ENCODE data around the gene TLX1. TPM values are rescaled to one million over a fixed set of nuclear protein-coding genes. Genes with fewer than 3 reads are reported as not detected.

Gene TLX1
- total RNA-seq, 2 experiments from 2014 or later: not detected

DNA sequence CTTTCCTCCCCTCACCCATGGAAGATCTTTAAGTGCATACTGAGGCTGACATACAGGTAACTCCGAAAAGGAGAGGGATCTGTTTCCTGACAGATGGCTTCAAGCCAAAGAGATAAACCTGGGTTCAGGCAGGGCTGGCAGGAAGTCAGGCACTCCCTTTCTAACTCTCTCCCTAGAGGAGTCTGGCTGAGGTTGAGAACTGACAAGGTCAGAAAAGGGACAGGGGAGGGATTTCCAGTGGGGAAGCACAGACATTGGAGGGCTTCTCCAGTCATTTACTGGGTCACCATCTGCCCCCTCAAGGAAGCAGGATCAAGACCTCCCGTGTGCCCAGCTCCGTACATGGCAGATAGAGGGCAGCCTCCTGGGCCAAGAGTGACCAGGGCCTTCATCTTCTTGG lies 31.6 kb downstream of the TLX1 start:
- CTCF ChIA-PET: no interaction called here
- Mint-ChIP-seq H3K4me3 (no peak overlapping the region), H3K27ac (no peak overlapping the region), H3K9me3 (ENCODE audit: insufficient read depth) (no peaks in the 10 kb centered on the region), H3K4me1 (ENCODE audit: low read depth) (peaks cover 4% of the 10 kb centered on the region), H3K27me3 (ENCODE audit: low read depth) (peaks cover 52% of the 10 kb centered on the region), H3K36me3 (ENCODE audit: low read depth) (no peaks in the 10 kb centered on the region)
- ATAC-seq: no peak
- no peak for DNase-seq
- POLR2A ChIA-PET: no interaction called here

DNA sequence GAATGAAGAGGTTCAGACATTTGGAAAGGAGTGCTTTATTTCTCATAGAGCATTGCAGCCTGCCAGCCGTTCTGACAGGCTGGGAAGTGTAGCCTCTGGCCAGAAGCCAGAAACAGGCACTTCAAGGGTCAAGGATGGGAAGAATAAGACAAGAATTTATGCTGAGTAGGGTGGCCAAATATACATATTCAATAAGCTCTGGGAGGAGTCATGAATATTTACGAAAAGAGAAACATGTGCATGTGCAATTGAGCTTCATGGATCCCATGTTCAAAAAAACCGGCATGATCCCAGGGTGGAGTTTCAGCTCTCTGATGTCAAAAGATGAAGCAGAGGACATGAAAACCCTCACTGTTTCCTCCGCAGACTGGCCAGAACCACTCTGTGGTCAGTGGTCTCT lies 32.9 kb downstream of the TLX1 start:
- ATAC-seq (no peak), DNase-seq (no peak)
- H3K27me3 Mint-ChIP-seq (ENCODE audit: low read depth): peaks cover 54% of the 10 kb centered on the region
- H3K27ac Mint-ChIP-seq: no peak overlapping the region
- POLR2A ChIA-PET: no interaction called here
- no peaks in the 10 kb centered on the region for H3K36me3 Mint-ChIP-seq (ENCODE audit: low read depth)
- no peak overlapping the region for H3K4me3 Mint-ChIP-seq
- H3K9me3 Mint-ChIP-seq (ENCODE audit: insufficient read depth): no peaks in the 10 kb centered on the region
- CTCF ChIA-PET: interaction anchor here (0.9 kb wide), 1 partner anchor 68 kb away, joined by 3 read pairs; no protein-coding TSS in a partner anchor
- H3K4me1 Mint-ChIP-seq (ENCODE audit: low read depth): peaks cover 4% of the 10 kb centered on the region

DNA sequence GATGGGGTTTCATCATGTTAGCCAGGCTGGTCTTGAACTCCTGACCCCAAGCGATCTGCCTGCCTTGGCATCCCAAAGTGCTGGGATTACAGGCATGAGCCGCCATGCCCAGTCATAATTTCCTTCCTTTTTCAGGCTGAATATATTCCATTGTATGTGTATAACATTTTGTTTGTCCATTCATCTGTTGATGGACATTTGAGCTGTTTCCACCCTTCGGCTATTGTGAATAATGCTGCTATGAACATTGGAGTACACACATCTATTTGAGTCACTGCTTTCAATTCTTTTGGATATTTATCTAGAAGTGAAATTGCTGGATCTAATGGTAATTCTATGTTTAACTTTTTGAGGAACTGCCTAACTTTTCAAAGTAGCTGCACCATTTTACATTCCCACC lies 34.6 kb downstream of the TLX1 start:
- DNase-seq (no peak), ATAC-seq (no peak)
- H3K36me3 Mint-ChIP-seq (ENCODE audit: low read depth): no peaks in the 10 kb centered on the region
- no peak overlapping the region for H3K27ac Mint-ChIP-seq
- ChIA-PET POLR2A (interaction anchor here (0.6 kb wide), 1 partner anchor 1631 kb away, joined by 3 read pairs; no protein-coding TSS in a partner anchor), CTCF (interaction anchor here (1.1 to 1.4 kb wide), 4 partner anchors 24 to 168 kb away, joined by 3 to 7 read pairs (median 4); no protein-coding TSS in a partner anchor)
- no peaks in the 10 kb centered on the region for H3K9me3 Mint-ChIP-seq (ENCODE audit: insufficient read depth)
- H3K4me1 Mint-ChIP-seq (ENCODE audit: low read depth): peaks cover 4% of the 10 kb centered on the region
- H3K27me3 Mint-ChIP-seq (ENCODE audit: low read depth): peaks cover 54% of the 10 kb centered on the region
- H3K4me3 Mint-ChIP-seq: no peak overlapping the region

DNA sequence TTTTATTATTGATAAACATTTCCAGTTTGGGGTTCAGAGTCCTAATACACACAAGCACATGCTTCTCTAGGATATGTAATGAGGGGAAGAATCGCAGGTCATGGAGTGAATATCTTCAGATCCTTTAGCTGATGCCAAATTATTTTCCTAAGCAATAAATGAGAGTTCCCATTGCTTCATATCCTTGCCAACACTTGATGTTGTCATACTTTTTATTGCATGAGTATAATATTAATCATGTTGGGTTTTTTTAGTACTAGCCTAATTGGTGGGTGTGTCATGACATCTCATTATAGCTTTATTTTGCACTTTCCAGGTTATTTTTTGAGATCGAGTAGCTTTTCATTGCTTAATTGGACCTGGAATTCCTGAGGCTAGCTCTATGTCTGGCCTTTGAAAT lies 35.3 kb downstream of the TLX1 start:
- no peak overlapping the region for H3K4me3 Mint-ChIP-seq
- ATAC-seq: no peak
- no peaks in the 10 kb centered on the region for H3K36me3 Mint-ChIP-seq (ENCODE audit: low read depth)
- POLR2A ChIA-PET: interaction anchor here (0.6 kb wide), 1 partner anchor 1632 kb away, joined by 3 read pairs; no protein-coding TSS in a partner anchor
- CTCF ChIA-PET: interaction anchor here (1.1 to 1.4 kb wide), 5 partner anchors 24 to 169 kb away, joined by 3 to 7 read pairs (median 4); no protein-coding TSS in a partner anchor
- H3K4me1 Mint-ChIP-seq (ENCODE audit: low read depth): peaks cover 4% of the 10 kb centered on the region
- no peaks in the 10 kb centered on the region for H3K9me3 Mint-ChIP-seq (ENCODE audit: insufficient read depth)
- H3K27me3 Mint-ChIP-seq (ENCODE audit: low read depth): peaks cover 48% of the 10 kb centered on the region
- no peak for DNase-seq
- no peak overlapping the region for H3K27ac Mint-ChIP-seq

DNA sequence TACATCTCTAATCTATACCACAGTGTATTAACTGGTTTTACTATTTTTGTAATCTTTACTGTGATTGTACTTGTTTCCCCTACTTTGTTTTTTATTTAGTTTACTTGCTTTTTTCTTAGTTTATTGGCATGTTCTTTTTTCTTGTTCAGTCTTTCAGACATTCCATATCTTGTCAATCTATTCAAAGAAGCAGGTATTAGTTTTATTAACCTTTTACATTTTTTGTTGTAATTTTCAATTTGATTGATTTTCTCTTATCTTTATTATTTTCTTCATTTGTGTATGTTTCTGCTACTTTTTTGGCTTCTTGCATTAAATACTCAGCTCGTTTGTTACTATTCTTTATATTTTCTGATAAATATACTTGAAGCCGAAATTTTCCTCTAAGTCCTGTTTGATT lies 41.6 kb downstream of the TLX1 start:
- H3K27ac Mint-ChIP-seq: no peak overlapping the region
- DNase-seq: no peak
- ChIA-PET CTCF (interaction anchor here (1.1 kb wide), 1 partner anchor 30 kb away, joined by 4 read pairs; no protein-coding TSS in a partner anchor), POLR2A (no interaction called here)
- H3K9me3 Mint-ChIP-seq (ENCODE audit: insufficient read depth): peaks cover 8% of the 10 kb centered on the region
- peaks cover 18% of the 10 kb centered on the region for H3K27me3 Mint-ChIP-seq (ENCODE audit: low read depth)
- no peaks in the 10 kb centered on the region for H3K36me3 Mint-ChIP-seq (ENCODE audit: low read depth)
- ATAC-seq: no peak
- H3K4me3 Mint-ChIP-seq: no peak overlapping the region
- H3K4me1 Mint-ChIP-seq (ENCODE audit: low read depth): no peaks in the 10 kb centered on the region

DNA sequence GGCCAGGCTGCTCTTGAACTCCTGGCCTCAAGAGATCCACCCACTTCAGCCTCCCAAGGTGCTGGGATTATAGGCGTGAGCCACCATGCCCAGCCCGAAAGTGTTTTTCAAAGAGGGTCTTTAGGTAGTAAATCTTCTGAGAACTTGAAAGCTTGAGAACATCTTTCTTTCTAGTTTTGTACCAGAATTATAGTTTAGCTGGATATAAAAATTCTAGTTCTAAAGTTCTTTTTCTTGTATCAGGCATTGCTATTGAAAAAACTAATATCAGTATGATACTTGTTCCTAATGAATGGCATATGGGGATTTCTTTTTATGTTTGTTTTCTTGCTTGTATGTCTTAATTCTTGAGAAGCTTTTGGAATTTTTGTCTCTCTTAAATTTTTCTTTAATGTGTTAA lies 43.2 kb downstream of the TLX1 start:
- H3K9me3 Mint-ChIP-seq (ENCODE audit: insufficient read depth): peaks cover 8% of the 10 kb centered on the region
- H3K36me3 Mint-ChIP-seq (ENCODE audit: low read depth): no peaks in the 10 kb centered on the region
- ChIA-PET CTCF (interaction anchor here (1.2 to 1.6 kb wide), 3 partner anchors 13 to 40 kb away, joined by 3 to 6 read pairs (median 4); no protein-coding TSS in a partner anchor), POLR2A (no interaction called here)
- no peaks in the 10 kb centered on the region for H3K4me1 Mint-ChIP-seq (ENCODE audit: low read depth)
- no peak overlapping the region for H3K4me3 Mint-ChIP-seq
- no peak overlapping the region for H3K27ac Mint-ChIP-seq
- DNase-seq (no peak), ATAC-seq (no peak)
- H3K27me3 Mint-ChIP-seq (ENCODE audit: low read depth): peaks cover 10% of the 10 kb centered on the region

DNA sequence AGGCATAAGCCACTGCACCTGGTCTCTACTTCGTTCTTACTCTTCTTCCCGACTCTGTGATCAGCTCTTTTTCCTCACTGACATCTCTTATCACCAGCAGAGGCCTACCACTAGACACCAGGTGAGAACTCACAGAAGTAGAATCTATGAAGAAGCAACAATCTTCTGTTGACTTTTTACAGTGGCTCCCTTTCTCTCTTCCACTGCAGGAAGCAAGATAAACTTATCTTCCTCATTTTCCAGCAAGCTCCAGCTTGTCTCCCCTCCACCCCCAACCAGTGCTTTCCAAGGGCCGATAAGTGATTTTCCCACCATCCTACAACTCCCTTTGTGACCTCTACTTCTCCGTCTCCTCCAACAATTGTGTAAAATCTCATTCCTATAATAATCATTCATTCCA lies 45.5 kb downstream of the TLX1 start:
- no peak overlapping the region for H3K27ac Mint-ChIP-seq
- POLR2A ChIA-PET: no interaction called here
- DNase-seq (no peak), ATAC-seq (no peak)
- no peaks in the 10 kb centered on the region for H3K4me1 Mint-ChIP-seq (ENCODE audit: low read depth)
- peaks cover 17% of the 10 kb centered on the region for H3K27me3 Mint-ChIP-seq (ENCODE audit: low read depth)
- CTCF ChIA-PET: no interaction called here
- H3K9me3 Mint-ChIP-seq (ENCODE audit: insufficient read depth): peaks cover 8% of the 10 kb centered on the region
- no peaks in the 10 kb centered on the region for H3K36me3 Mint-ChIP-seq (ENCODE audit: low read depth)
- H3K4me3 Mint-ChIP-seq: no peak overlapping the region

DNA sequence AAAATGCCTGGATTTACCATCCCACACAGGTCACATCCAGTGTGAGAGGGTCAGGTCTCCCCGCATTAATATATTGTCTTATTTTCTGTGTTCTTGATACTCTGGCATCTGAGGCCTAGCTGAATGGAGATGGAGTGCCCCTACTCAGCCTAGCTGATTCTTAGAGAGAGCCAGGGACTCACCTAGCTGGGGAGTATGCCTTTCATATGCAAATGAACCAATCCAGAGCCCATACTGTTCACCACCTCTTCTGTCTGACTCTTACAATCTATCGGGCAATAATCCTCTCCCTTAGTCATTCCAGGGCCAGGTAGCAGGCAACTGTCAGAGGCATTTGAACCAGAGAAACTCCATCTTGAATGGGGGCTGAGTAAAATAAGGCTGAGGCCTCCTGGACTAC lies 51.8 kb downstream of the TLX1 start:
- CTCF ChIA-PET: interaction anchor here (1.3 to 1.7 kb wide), 2 partner anchors 10 to 21 kb away, joined by 4 to 6 read pairs; no protein-coding TSS in a partner anchor
- Mint-ChIP-seq H3K27ac (no peak overlapping the region), H3K4me1 (ENCODE audit: low read depth) (no peaks in the 10 kb centered on the region), H3K4me3 (no peak overlapping the region), H3K9me3 (ENCODE audit: insufficient read depth) (no peaks in the 10 kb centered on the region), H3K27me3 (ENCODE audit: low read depth) (peaks cover 13% of the 10 kb centered on the region), H3K36me3 (ENCODE audit: low read depth) (no peaks in the 10 kb centered on the region)
- ATAC-seq (no peak), DNase-seq (no peak)
- POLR2A ChIA-PET: no interaction called here

DNA sequence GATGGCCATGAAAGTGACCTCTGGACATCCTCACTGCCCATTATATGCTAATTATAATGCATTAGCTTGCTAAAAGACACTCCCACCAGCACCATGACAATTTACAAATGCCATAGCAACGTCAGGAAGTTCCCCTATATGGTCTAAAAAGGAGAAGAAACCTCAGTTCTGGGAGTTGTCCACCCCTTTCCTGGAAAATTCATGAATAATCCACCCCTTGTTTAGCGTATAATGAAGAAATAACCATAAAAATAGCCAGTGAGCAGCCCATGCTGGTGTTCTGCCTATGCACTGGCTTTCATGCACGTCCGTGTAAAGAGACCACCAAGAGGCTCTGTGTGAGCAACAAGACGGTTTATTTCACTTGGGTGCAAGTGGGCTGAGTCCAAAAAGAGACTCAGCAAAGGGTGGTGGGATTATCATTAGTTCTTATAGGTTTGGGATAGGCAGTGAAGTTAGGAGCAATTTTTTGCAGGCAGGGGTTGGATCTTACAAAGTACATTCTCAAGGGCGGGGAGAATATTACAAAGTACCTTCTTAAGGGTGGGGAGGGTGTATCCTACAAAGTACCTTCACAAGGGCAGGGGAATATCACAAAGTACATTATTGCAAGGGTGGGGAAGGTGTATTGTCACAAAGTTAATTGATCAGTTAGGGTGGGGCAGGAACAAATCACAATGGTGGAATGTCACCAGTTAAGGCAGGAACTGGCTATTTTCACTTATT lies 52.5 kb downstream of the TLX1 start:
- DNase-seq (no peak), ATAC-seq (no peak)
- Mint-ChIP-seq H3K27ac (no peak overlapping the region), H3K27me3 (ENCODE audit: low read depth) (peaks cover 13% of the 10 kb centered on the region), H3K36me3 (ENCODE audit: low read depth) (no peaks in the 10 kb centered on the region), H3K9me3 (ENCODE audit: insufficient read depth) (no peaks in the 10 kb centered on the region), H3K4me3 (no peak overlapping the region), H3K4me1 (ENCODE audit: low read depth) (no peaks in the 10 kb centered on the region)
- ChIA-PET POLR2A (interaction anchor here (0.6 kb wide), 1 partner anchor 590 kb away, joined by 3 read pairs; no protein-coding TSS in a partner anchor), CTCF (no interaction called here)

Other genes with a start within 250 kb of the TLX1 start
- gene SLF2, start 218.3 kb upstream of the TLX1 start, total RNA-seq: 10 to 100 TPM; 42.8 to 44.4 TPM
- gene SEMA4G, start 161.8 kb upstream of the TLX1 start, total RNA-seq: under 1 TPM; 0.16 to 0.40 TPM
- gene MRPL43, start 143.8 kb upstream of the TLX1 start, total RNA-seq: 10 to 100 TPM; 46.1 to 48.9 TPM
- gene TWNK, start 143.8 kb upstream of the TLX1 start, total RNA-seq: 10 to 100 TPM; 11.8 to 13.3 TPM
- 10 to 100 TPM; 11.6 to 13.8 TPM for gene LZTS2, start 131.5 kb upstream of the TLX1 start, total RNA-seq
- gene PDZD7, start 100.2 kb upstream of the TLX1 start, total RNA-seq: under 1 TPM; 0.47 to 0.50 TPM
- 10 to 100 TPM; 24.7 to 24.8 TPM for gene SFXN3, start 100.1 kb upstream of the TLX1 start, total RNA-seq
- gene KAZALD1, start 69.3 kb upstream of the TLX1 start, total RNA-seq: under 1 TPM in 1 of 2 experiments, not detected in 1; 0.18 TPM
- not detected for gene LBX1, start 98.2 kb downstream of the TLX1 start, total RNA-seq
- 10 to 100 TPM; 11.0 to 11.2 TPM for gene BTRC, start 222.9 kb downstream of the TLX1 start, total RNA-seq

Data from activated CD8-positive, alpha-beta T cell treated with anti-CD3 and anti-CD28 coated beads, Interleukin-2, amount 10 ng/mL, durations not matched to agents 7 days and 5 days (primary cell).